ENCODE measurements around the gene TLE1.

DNA sequence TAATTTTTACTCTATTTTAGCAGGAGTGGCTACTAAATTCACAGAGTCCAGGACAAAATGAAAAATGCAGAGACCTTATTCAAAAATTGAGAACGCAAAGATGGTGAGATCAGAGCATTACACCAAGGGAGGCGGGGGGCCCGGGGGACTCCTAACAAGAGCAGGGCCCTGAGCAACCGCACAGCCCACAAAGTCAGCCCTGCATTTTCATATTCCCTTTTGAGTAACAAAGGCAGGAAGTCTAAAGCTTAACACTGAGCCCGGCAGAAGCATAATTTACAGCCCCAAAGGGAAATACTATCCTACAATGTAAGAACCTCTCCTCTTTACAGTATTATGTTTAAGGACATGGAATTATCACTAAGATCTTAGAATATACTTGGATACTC lies 69.4 kb downstream of the TLE1 start:
- TF ChIP-seq, protein P1, sequence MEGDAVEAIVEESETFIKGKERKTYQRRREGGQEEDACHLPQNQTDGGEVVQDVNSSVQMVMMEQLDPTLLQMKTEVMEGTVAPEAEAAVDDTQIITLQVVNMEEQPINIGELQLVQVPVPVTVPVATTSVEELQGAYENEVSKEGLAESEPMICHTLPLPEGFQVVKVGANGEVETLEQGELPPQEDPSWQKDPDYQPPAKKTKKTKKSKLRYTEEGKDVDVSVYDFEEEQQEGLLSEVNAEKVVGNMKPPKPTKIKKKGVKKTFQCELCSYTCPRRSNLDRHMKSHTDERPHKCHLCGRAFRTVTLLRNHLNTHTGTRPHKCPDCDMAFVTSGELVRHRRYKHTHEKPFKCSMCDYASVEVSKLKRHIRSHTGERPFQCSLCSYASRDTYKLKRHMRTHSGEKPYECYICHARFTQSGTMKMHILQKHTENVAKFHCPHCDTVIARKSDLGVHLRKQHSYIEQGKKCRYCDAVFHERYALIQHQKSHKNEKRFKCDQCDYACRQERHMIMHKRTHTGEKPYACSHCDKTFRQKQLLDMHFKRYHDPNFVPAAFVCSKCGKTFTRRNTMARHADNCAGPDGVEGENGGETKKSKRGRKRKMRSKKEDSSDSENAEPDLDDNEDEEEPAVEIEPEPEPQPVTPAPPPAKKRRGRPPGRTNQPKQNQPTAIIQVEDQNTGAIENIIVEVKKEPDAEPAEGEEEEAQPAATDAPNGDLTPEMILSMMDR (IDR thresholded peaks at IDR 0.05; ENCODE audit: poor library complexity): no peak
- TF ChIP-seq EZH2phosphoT487 (IDR thresholded peaks at IDR 0.05; ENCODE audit: low read depth, severe bottlenecking, unreplicated experiment): no peak

Data from hepatocyte (in vitro differentiated cells).